Activated CD4-positive, alpha-beta T cell treated with anti-CD3 and anti-CD28 coated beads, Interleukin-2, amount 10 ng/mL, durations not matched to agents 7 days and 5 days (primary cell): ENCODE measurements around the gene KIF22. TPM values are rescaled to one million over a fixed set of nuclear protein-coding genes. Genes with fewer than 3 reads are reported as not detected.
"Not testable (repeated sequence)": the region's sequence is repeated elsewhere in the genome, so short reads cannot be mapped to it uniquely, and the experiment has no call there.

Source experiments
- CTCF ChIA-PET: fragments of 350-600 bp; sonication (Branson Sonifier 250); formaldehyde crosslinking; loops from one replicate; lab custom pipeline; 2021; ENCODE audit warnings: antibody characterized with exemption; lab: Charles Lee
- POLR2A ChIA-PET: fragments of 350-600 bp; sonication (Branson Sonifier 250); formaldehyde crosslinking; loops from one replicate; lab custom pipeline; 2021; ENCODE audit warnings: antibody characterized with exemption; lab: Charles Lee
- DNase-seq: peaks from one replicate; pipeline ENCODE4 v3.0.0-alpha.2; 2020
- H3K27ac Mint-ChIP-seq: one replicate; pipeline ENCODE4 v1.8.0; 2021; ENCODE audit warnings: mild to moderate bottlenecking, moderate library complexity, mixed read lengths
- H3K27me3 Mint-ChIP-seq: one replicate; pipeline ENCODE4 v1.8.0; 2021; ENCODE audit warnings: mixed read lengths
- H3K36me3 Mint-ChIP-seq: one replicate; pipeline ENCODE4 v1.8.0; 2021; ENCODE audit warnings: low read depth, mixed read lengths
- H3K4me1 Mint-ChIP-seq: one replicate; pipeline ENCODE4 v1.8.0; 2021; ENCODE audit warnings: mixed read lengths
- H3K4me3 Mint-ChIP-seq: one replicate; pipeline ENCODE4 v1.8.0; 2021; ENCODE audit warnings: mild to moderate bottlenecking, moderate library complexity, mixed read lengths
- H3K9me3 Mint-ChIP-seq: one replicate; pipeline ENCODE4 v1.8.0; 2021; ENCODE audit warnings: mixed read lengths
- total RNA-seq, 2 experiments: library from RNA; stranded (reverse); gene quantifications; one replicate each; pipeline ENCODE4 v1.2.3, GENCODE V29; 2021

Gene KIF22
- total RNA-seq, 2 experiments from 2014 or later, result 244 to 253 TPM

DNA sequence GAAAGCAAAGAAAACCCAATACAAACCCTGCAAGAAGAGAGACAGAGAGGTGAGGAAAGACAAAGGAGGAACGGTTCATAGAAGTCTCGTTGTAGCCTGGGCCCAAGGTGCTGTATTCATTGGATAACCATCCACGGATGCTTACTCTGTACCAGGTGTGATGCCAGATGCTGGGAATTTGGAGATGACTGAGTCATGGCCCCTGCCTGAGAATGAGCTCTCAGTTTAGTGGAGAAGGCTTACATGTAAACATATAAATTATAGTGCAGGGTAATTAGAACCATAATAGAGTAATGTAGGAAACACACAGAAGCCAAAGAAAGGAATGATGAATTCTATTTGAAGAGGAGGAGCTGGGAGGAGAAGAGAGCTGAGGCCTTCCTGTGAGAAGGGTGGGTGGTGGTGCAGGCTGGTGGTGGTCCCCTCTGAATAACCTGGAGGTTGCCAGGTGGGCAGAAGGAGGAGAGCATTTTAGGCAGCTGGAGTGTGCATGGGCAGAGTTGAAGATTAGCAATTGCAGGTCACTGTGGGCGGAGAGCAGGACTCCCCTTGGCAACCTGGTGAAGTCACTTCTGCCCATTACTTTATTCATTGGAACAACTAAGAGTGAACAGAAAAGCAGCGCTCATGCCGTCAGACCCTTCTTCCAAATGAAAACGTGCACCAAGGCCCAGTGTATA is 20.2 kb upstream of the KIF22 start:
- peaks cover 12% of the 10 kb centered on the region for H3K4me1 Mint-ChIP-seq
- H3K9me3 Mint-ChIP-seq, result no peaks in the 10 kb centered on the region
- no peaks in the 10 kb centered on the region for H3K36me3 Mint-ChIP-seq
- no peak overlapping the region for H3K4me3 Mint-ChIP-seq
- ChIA-PET CTCF (interaction anchor here (1.1 to 2.2 kb wide), 5 partner anchors 14 to 79 kb away, joined by 3 to 10 read pairs (median 4); partner anchors contain the start of gene KIF22), POLR2A (no interaction called here)
- peaks cover 2% of the 10 kb centered on the region for H3K27me3 Mint-ChIP-seq
- H3K27ac Mint-ChIP-seq, result no peak overlapping the region
- no peak for DNase-seq

DNA sequence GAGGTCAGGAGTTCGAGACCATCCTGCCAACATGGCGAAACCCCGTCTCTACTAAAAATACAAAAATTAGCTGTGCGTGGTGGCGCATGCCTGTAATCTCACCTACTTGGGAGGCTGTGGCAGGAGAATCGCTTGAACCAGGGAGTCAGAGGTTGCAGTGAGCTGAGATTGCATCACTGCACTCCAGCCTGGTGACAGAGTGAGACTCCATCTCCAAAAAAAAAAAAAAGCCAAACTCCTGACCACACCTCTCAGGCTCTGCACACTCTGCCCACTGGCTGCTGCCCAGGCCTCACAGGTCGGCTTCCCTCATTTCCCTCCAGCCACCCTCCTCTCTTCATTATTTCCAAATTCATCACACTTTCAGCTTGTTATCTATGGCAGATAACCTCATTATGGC is 18.2 kb upstream of the KIF22 start:
- H3K27me3 Mint-ChIP-seq, H3K36me3 Mint-ChIP-seq, POLR2A ChIA-PET, H3K27ac Mint-ChIP-seq, H3K9me3 Mint-ChIP-seq, DNase-seq, H3K4me3 Mint-ChIP-seq: not testable (repeated sequence)
- CTCF ChIA-PET, result interaction anchor here (2.7 kb wide), 1 partner anchor 13 kb away, joined by 10 read pairs; no protein-coding TSS in a partner anchor
- peaks cover 12% of the 10 kb centered on the region for H3K4me1 Mint-ChIP-seq

DNA sequence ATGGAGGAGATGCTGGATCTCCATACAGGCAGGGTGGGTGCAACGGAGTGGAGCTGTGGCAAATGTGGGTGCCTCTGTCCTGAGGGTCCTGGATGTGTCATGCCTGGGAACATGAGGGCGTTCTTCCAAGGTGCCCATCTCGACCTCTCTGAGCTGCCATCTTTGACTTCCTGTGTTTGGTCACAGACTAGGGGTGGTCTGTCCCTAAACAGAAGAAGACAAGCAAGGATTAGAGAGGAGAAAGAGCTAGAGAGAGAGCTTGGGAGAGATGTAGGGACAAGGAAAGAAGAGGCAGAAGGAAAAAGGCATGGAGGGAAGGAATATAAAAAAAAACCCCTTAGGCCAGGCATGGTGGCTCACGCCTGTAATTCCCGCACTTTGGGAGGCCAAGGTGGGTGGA is 15.8 kb upstream of the KIF22 start:
- Mint-ChIP-seq H3K4me3 (no peak overlapping the region), H3K9me3 (no peaks in the 10 kb centered on the region), H3K27me3 (peaks cover 9% of the 10 kb centered on the region), H3K27ac (no peak overlapping the region), H3K4me1 (peaks cover 12% of the 10 kb centered on the region), H3K36me3 (peaks cover 2% of the 10 kb centered on the region)
- CTCF ChIA-PET, result interaction anchor here (0.7 to 1.0 kb wide), 3 partner anchors 14 to 353 kb away, joined by 3 to 8 read pairs (median 3); partner anchors contain the start of gene KIF22
- POLR2A ChIA-PET, result no interaction called here
- no peak for DNase-seq

DNA sequence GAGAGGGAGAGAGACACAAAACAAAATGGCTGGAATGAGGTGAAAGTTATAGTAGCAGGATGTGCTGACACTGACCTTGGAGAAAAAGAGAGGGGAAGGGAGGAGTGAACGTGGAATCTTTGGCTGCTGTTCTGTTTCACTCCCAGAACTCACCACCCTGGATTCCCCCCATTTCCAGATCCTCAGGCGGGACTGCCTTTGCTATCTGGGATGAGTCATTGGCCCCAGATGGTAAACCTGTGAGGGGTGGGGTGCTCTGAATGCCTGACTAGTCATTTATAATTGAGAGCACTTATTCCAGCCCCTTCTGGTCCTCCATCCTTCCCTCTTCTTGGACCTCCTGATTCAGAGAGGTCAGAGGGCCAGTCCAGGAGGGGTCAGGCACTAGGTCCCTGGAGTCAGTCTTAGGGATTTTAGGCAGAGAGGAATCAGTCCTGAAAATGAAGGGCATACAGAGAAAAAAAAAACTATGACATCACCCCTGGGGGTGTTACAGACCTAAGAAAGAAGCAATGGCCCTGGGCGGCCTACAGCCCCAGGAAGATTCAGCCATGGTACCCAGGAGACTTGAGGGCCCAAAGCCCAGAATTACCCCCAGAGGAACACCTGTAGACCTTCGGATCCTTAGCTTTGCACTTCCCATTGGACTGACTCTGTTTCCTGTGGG is 14.7 kb upstream of the KIF22 start:
- H3K27ac Mint-ChIP-seq, result no peak overlapping the region

DNA sequence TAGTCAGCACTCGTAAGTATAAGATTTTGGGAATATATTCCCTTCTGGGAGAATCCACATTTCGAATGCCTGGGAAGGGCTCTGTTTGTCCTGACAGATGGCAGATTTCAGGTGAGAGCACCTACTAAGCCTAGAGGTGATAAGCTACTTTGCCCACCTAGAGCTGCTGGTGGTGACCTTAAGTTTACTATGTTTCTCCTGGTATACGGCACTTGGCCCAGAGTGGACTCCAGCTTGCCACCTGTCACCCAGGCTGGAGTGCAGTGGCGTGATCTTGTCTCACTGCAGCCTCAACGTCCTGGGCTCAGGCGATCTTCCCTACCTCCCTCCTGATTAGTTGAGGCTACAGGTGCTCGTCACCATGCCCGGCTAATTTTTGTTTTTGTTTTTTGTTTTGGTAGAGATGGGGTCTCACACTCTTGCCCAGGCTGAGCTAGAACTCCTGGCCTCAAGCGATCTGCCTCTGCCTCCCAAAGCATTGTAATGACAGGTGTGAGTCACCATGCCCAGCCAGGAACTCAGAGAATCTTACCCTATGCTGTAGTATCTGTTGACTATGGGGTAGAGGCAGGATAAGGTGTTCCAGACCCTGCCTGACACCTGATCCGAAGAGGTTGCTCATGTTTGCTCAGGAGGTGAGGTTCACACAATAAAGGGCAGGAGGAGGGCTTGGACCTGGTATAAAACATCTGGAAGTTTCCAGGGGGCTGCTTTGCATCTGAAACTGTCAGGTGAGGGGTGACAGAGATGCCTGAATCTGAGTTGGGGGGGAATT is 12.8 kb upstream of the KIF22 start, which contains the start of gene ZG16:
Gene ZG16, plus strand, starts transcription at position 681 of the 775 bp plus-strand sequence. CDS start 1,011 bp downstream, outside the sequence.
- ChIA-PET CTCF (interaction anchor here (0.6 to 4.8 kb wide), 4 partner anchors 12 to 70 kb away, joined by 3 to 20 read pairs (median 3); partner anchors contain the start of gene KIF22), POLR2A (no interaction called here)
- DNase-seq, result no peak
- no peak within 1 kb of the TSS for H3K4me3 Mint-ChIP-seq
- peak within 1 kb of the TSS; percentile 19 for H3K27ac Mint-ChIP-seq
- H3K36me3 Mint-ChIP-seq, result peaks cover 2% of the 10 kb centered on the region
- no peaks in the 10 kb centered on the region for H3K9me3 Mint-ChIP-seq
- peaks cover 10% of the 10 kb centered on the region for H3K4me1 Mint-ChIP-seq
- H3K27me3 Mint-ChIP-seq, result peaks cover 14% of the 10 kb centered on the region

More for the DNA sequence above, 14.7 kb upstream of the KIF22 start:
- POLR2A ChIA-PET, result no interaction called here
- H3K36me3 Mint-ChIP-seq, result peaks cover 2% of the 10 kb centered on the region
- H3K4me1 Mint-ChIP-seq, result peaks cover 8% of the 10 kb centered on the region
- no peak for DNase-seq
- H3K9me3 Mint-ChIP-seq, result no peaks in the 10 kb centered on the region
- no peak overlapping the region for H3K4me3 Mint-ChIP-seq
- peaks cover 10% of the 10 kb centered on the region for H3K27me3 Mint-ChIP-seq
- CTCF ChIA-PET, result interaction anchor here (1.0 to 1.5 kb wide), 2 partner anchors 15 to 18 kb away, joined by 3 to 8 read pairs; partner anchors contain the start of gene KIF22

GRCh38 chr16:29779474-29779873 is 11.1 kb upstream of the KIF22 start:
- no peak overlapping the region for H3K27ac Mint-ChIP-seq
- no peak overlapping the region for H3K4me3 Mint-ChIP-seq
- H3K4me1 Mint-ChIP-seq, result peaks cover 15% of the 10 kb centered on the region
- H3K36me3 Mint-ChIP-seq, result peaks cover 2% of the 10 kb centered on the region
- POLR2A ChIA-PET, result no interaction called here
- H3K27me3 Mint-ChIP-seq, result peaks cover 14% of the 10 kb centered on the region
- H3K9me3 Mint-ChIP-seq, result peaks cover 4% of the 10 kb centered on the region
- no peak for DNase-seq
- CTCF ChIA-PET, result interaction anchor here (1.4 to 4.8 kb wide), 2 partner anchors 11 kb away, joined by 5 to 20 read pairs; partner anchors contain the start of gene KIF22

GRCh38 chr16:29783094-29783953 is 7.2 kb upstream of the KIF22 start:
- DNase-seq, H3K4me3 Mint-ChIP-seq, H3K9me3 Mint-ChIP-seq, POLR2A ChIA-PET, H3K27me3 Mint-ChIP-seq, H3K36me3 Mint-ChIP-seq, H3K27ac Mint-ChIP-seq: not testable (repeated sequence)
- H3K4me1 Mint-ChIP-seq, result peaks cover 26% of the 10 kb centered on the region
- CTCF ChIA-PET, result interaction anchor here (0.5 to 1.4 kb wide), 2 partner anchors 49 to 224 kb away, joined by 3 to 5 read pairs; no protein-coding TSS in a partner anchor

DNA sequence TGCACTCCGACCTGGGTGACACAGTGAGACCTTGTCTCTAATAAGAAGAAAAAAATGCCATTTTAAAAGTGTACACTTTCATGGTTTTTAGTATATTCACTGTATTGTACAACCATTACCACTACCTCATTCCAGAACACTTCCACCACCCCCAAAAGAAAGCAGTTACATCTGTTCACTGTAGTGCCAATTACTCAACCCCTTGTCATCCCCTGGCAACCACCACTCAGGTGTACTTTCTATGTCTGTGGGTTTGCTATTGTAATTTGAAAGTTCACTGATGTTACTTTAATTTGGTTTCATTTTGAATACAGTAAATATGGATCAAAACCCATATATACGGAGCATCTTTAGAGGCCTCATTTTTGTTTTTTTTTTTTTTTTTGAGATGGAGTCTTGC is 6.4 kb upstream of the KIF22 start:
- H3K9me3 Mint-ChIP-seq, result peaks cover 4% of the 10 kb centered on the region
- ChIA-PET CTCF (interaction anchor here (0.5 to 2.5 kb wide), 15 partner anchors 11 to 223 kb away, joined by 3 to 25 read pairs (median 5); partner anchors contain the start of gene C16orf54), POLR2A (no interaction called here)
- no peaks in the 10 kb centered on the region for H3K36me3 Mint-ChIP-seq
- peaks cover 5% of the 10 kb centered on the region for H3K27me3 Mint-ChIP-seq
- H3K4me1 Mint-ChIP-seq, result peaks cover 28% of the 10 kb centered on the region
- DNase-seq, result peak; percentile 48
- H3K4me3 Mint-ChIP-seq, result no peak overlapping the region
- H3K27ac Mint-ChIP-seq, result peak overlapping the region; percentile 80

DNA sequence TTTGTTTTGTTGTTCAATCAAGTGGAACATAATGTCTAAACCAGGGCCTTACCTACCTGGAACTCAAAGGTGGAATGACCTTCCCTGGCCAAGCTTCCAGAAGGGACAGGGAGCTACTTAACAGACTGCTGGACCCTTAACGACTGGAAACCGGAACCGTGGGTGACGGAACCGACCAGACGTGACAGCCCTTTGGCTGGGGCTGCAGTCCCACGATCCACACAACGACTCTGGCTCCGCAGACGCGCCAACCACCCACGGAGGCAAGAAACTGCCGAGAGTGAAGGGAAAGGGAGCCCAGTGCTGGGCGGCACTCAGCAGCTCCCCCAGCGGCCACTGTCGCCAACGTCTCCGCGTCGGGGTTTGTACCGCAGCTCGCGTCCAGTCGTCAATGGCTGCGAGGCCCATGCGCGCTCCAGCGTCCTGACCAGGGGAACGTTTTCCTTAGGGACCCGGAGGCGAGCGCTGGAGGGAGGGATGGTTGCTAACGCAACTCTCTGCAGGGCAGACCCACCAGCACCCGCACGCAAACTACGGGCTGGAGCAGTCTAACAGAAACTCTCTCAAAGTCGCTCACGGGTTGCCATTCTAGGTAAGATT is 5.5 kb upstream of the KIF22 start:
- H3K27ac Mint-ChIP-seq, result peak overlapping the region; percentile 80
- CTCF ChIA-PET, result interaction anchor here (0.6 to 2.5 kb wide), 24 partner anchors 9 to 223 kb away, joined by 3 to 25 read pairs (median 4); partner anchors contain the start of genes C16orf54 and PAGR1
- peaks cover 5% of the 10 kb centered on the region for H3K27me3 Mint-ChIP-seq
- peak; percentile 71 for DNase-seq
- POLR2A ChIA-PET, result no interaction called here
- H3K36me3 Mint-ChIP-seq, result no peaks in the 10 kb centered on the region
- H3K4me3 Mint-ChIP-seq, result no peak overlapping the region
- peaks cover 4% of the 10 kb centered on the region for H3K9me3 Mint-ChIP-seq
- peaks cover 33% of the 10 kb centered on the region for H3K4me1 Mint-ChIP-seq

- H3K36me3 Mint-ChIP-seq, result peaks cover 13% of the 10 kb centered on the region
- H3K4me1 Mint-ChIP-seq, result peaks cover 38% of the 10 kb centered on the region
- CTCF ChIA-PET, result interaction anchor here (0.6 to 1.7 kb wide), 2 partner anchors 17 to 141 kb away, joined by 3 to 5 read pairs; no protein-coding TSS in a partner anchor
- H3K4me3 Mint-ChIP-seq, H3K27me3 Mint-ChIP-seq, DNase-seq, POLR2A ChIA-PET, H3K9me3 Mint-ChIP-seq: not testable (repeated sequence)
- peak overlapping the region; percentile 54 for H3K27ac Mint-ChIP-seq
These were observed 3.4 kb upstream of the KIF22 start for GRCh38 chr16:29787155-29787554.

GRCh38 chr16:29789775-29790182 is 772 bp upstream of the KIF22 start:
- ChIA-PET POLR2A (interaction anchor here (0.6 to 2.1 kb wide), 4 partner anchors 15 to 88 kb away, joined by 3 to 9 read pairs (median 6); no protein-coding TSS in a partner anchor), CTCF (interaction anchor here (0.5 to 3.5 kb wide), 28 partner anchors 9 to 302 kb away, joined by 3 to 46 read pairs (median 4); partner anchors contain the start of genes MVP, PAGR1, TBX6 and TMEM219)
- no peaks in the 10 kb centered on the region for H3K27me3 Mint-ChIP-seq
- no peaks in the 10 kb centered on the region for H3K9me3 Mint-ChIP-seq
- H3K4me1 Mint-ChIP-seq, result peaks cover 50% of the 10 kb centered on the region
- H3K4me3 Mint-ChIP-seq, result peak overlapping the region; percentile 99
- no peak for DNase-seq
- H3K27ac Mint-ChIP-seq, result peak overlapping the region; percentile 98
- H3K36me3 Mint-ChIP-seq, result peaks cover 30% of the 10 kb centered on the region
